ENCODE results near the gene SLC30A1.

DNA sequence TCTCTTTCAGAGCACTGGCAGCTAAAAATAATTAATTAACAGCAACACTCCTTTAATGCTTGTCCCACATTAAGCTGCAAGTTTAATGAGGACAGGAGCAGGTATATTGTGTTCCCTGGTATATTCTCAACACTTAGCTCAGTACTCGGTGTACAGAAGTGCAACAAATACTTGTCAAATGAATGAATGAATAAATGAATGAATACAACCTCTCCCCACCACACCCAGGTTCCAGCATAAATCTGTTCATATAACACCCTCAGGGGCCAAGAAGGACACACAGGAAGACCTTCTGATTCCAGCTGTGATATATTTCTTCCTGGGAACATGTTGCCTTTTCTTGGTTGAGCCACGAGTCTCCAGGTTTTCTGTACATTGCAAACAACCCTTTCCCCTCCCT is 48.9 kb downstream of the SLC30A1 start:
- TF ChIP-seq, protein P1, sequence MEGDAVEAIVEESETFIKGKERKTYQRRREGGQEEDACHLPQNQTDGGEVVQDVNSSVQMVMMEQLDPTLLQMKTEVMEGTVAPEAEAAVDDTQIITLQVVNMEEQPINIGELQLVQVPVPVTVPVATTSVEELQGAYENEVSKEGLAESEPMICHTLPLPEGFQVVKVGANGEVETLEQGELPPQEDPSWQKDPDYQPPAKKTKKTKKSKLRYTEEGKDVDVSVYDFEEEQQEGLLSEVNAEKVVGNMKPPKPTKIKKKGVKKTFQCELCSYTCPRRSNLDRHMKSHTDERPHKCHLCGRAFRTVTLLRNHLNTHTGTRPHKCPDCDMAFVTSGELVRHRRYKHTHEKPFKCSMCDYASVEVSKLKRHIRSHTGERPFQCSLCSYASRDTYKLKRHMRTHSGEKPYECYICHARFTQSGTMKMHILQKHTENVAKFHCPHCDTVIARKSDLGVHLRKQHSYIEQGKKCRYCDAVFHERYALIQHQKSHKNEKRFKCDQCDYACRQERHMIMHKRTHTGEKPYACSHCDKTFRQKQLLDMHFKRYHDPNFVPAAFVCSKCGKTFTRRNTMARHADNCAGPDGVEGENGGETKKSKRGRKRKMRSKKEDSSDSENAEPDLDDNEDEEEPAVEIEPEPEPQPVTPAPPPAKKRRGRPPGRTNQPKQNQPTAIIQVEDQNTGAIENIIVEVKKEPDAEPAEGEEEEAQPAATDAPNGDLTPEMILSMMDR (IDR thresholded peaks at IDR 0.05 in 4 of 5, conservative IDR thresholded peaks at IDR 0.05 in 1 of 5): no peak
- no peak for TF ChIP-seq POLR2A (IDR thresholded peaks at IDR 0.05)
